Liver (tissue), 9 donors: ENCODE data around the gene AHI1. TPM values are rescaled to one million over a fixed set of nuclear protein-coding genes. Genes with fewer than 3 reads are reported as not detected.

Source experiments
- DNase-seq: peaks from one replicate; pipeline ENCODE4 v3.0.0-alpha.2; 2017; ENCODE audit warnings: low spot score
- H3K27ac ChIP-seq, 2 donors: one replicate each; pipeline ENCODE4 v1.7.0; 2013; ENCODE audit warnings: inconsistent platforms in 2 of 2, low read length in 2 of 2, control low read depth in 1 of 2, low read depth in 1 of 2, mild to moderate bottlenecking in 1 of 2
- H3K27me3 ChIP-seq, 4 donors: one replicate each; pipeline versions ENCODE4 v1.6.1 to v1.7.0; 2013; ENCODE audit warnings: low read length in 3 of 4, inconsistent platforms in 1 of 4, mild to moderate bottlenecking in 1 of 4, moderate library complexity in 1 of 4; ENCODE audit not compliant: control insufficient read depth in 4 of 4, insufficient read depth in 4 of 4
- H3K36me3 ChIP-seq, 4 donors: one replicate each; pipeline versions ENCODE4 v1.6.1 to v1.7.0; 2013; ENCODE audit warnings: low read length in 3 of 4, mild to moderate bottlenecking in 3 of 4, low read depth in 1 of 4, moderate library complexity in 1 of 4; ENCODE audit not compliant: control insufficient read depth in 4 of 4, insufficient read depth in 3 of 4
- H3K4me1 ChIP-seq, 4 donors: one replicate each; pipeline versions ENCODE4 v1.6.1 to v1.7.0; 2013; ENCODE audit warnings: low read length in 3 of 4, mild to moderate bottlenecking in 3 of 4, moderate library complexity in 1 of 4; ENCODE audit not compliant: control insufficient read depth in 4 of 4, insufficient read depth in 4 of 4
- H3K4me3 ChIP-seq, 3 donors: one replicate each; pipeline versions ENCODE4 v1.6.1 to v1.7.0; 2013; ENCODE audit warnings: low read length in 3 of 3, control low read depth in 1 of 3, low read depth in 1 of 3, mild to moderate bottlenecking in 1 of 3
- H3K9ac ChIP-seq, 2 donors: one replicate each; pipeline ENCODE4 v1.7.0; 2013; ENCODE audit warnings: low read length in 2 of 2, mild to moderate bottlenecking in 2 of 2, moderate library complexity in 2 of 2, control low read depth in 1 of 2, low read depth in 1 of 2
- H3K9me3 ChIP-seq, 4 donors: one replicate each; pipeline versions ENCODE4 v1.6.1 to v1.7.0; 2013; ENCODE audit warnings: low read length in 3 of 4; ENCODE audit not compliant: control insufficient read depth in 4 of 4
- ATF3 ChIP-seq: IDR thresholded peaks from 2 replicates; pipeline ENCODE4 v1.6.1; 2016; ENCODE audit warnings: antibody characterized with exemption
- CTCF ChIP-seq: fragments of 150-350 bp; IDR thresholded peaks from 2 replicates; pipeline ENCODE4 v1.5.1; 2017; ENCODE audit warnings: improper control_type of control experiment, low read depth, low read length; ENCODE audit not compliant: missing input control
- EGR1 ChIP-seq, 2 donors: IDR thresholded peaks; 2 replicates each; pipeline ENCODE4 v1.6.1; 2016 to 2018; ENCODE audit warnings: antibody characterized with exemption in 2 of 2, low read depth in 2 of 2
- FOXA1 ChIP-seq: IDR thresholded peaks from 2 replicates; pipeline ENCODE4 v1.6.1; 2016; ENCODE audit warnings: antibody characterized with exemption
- FOXA2 ChIP-seq: IDR thresholded peaks from 2 replicates; pipeline ENCODE4 v1.6.1; 2016; ENCODE audit warnings: antibody characterized with exemption
- GABPA ChIP-seq, 2 donors: IDR thresholded peaks in 1 of 2; conservative IDR thresholded peaks in 1 of 2; 2 replicates each; pipeline ENCODE4 v1.6.1; 2016; ENCODE audit warnings: antibody characterized with exemption in 2 of 2, mild to moderate bottlenecking in 1 of 2, moderate library complexity in 1 of 2
- HNF4A ChIP-seq, 2 donors: conservative IDR thresholded peaks; 2 replicates each; pipeline ENCODE4 v1.6.1; 2016; ENCODE audit warnings: antibody characterized with exemption in 2 of 2, mild to moderate bottlenecking in 2 of 2
- HNF4G ChIP-seq: IDR thresholded peaks from 2 replicates; pipeline ENCODE4 v1.6.1; 2016; ENCODE audit warnings: antibody characterized with exemption
- JUND ChIP-seq, 2 donors: IDR thresholded peaks; 2 replicates each; pipeline ENCODE4 v1.6.1; 2016; ENCODE audit warnings: antibody characterized with exemption in 2 of 2
- MAX ChIP-seq: IDR thresholded peaks from 2 replicates; pipeline ENCODE4 v1.6.1; 2016; ENCODE audit warnings: antibody characterized with exemption
- NR2F2 ChIP-seq: IDR thresholded peaks from 2 replicates; pipeline ENCODE4 v1.6.1; 2016; ENCODE audit warnings: antibody characterized with exemption
- RAD21 ChIP-seq, 2 donors: IDR thresholded peaks; 2 replicates each; pipeline ENCODE4 v1.6.1; 2016; ENCODE audit warnings: antibody characterized with exemption in 2 of 2, mild to moderate bottlenecking in 2 of 2
- RXRA ChIP-seq, 2 donors: IDR thresholded peaks; 2 replicates each; pipeline ENCODE4 v1.6.1; 2017 to 2018; ENCODE audit warnings: antibody characterized with exemption in 2 of 2, mild to moderate bottlenecking in 1 of 2
- SP1 ChIP-seq: IDR thresholded peaks from 2 replicates; pipeline ENCODE4 v1.6.1; 2018; ENCODE audit warnings: antibody characterized with exemption, mild to moderate bottlenecking
- TAF1 ChIP-seq: conservative IDR thresholded peaks from 2 replicates; pipeline ENCODE4 v1.6.1; 2016; ENCODE audit warnings: antibody characterized with exemption, mild to moderate bottlenecking
- YY1 ChIP-seq: IDR thresholded peaks from 2 replicates; pipeline ENCODE4 v1.6.1; 2016; ENCODE audit warnings: antibody characterized with exemption, mild to moderate bottlenecking
- WGBS: extraction: QIAGEN DNeasy Blood & Tissue Kit; methylation state at CpG from one replicate; pipeline ENCODE4 v1.1.7; 2013; 5-methylcytosine and 5-hydroxymethylcytosine counted together
- polyA plus RNA-seq, 2 donors: library from polyadenylated mRNA; stranded (reverse) in 1 of 2; unstranded in 1 of 2; fragments of 200-250 nt in 1 of 2; fragments of >200 nt in 1 of 2; fragmentation: Nextera tagmentation in 1 of 2; extraction: Ambion mirVana in 1 of 2; gene quantifications; one replicate each; pipeline versions ENCODE4 v1.2.1 to v1.2.3, GENCODE V29; 2013 to 2015
- total RNA-seq, 2 donors: library from RNA; depleted of rRNA; stranded (reverse); fragments of >200 nt; gene quantifications; one replicate each; pipeline ENCODE4 v1.2.3, GENCODE V29; 2014
- TF ChIP-seq, protein P1 (sequence below): IDR thresholded peaks from 2 replicates; pipeline ENCODE4 v1.6.1; 2016; ENCODE audit warnings: antibody characterized with exemption, mild to moderate bottlenecking
- TF ChIP-seq, protein P2 (sequence below): IDR thresholded peaks from 2 replicates; pipeline ENCODE4 v1.6.1; 2016; ENCODE audit warnings: antibody characterized with exemption
- donor health status: healthy.
- donor health status: healthy.
- donor health status: healthy.
- donor health status: healthy.
- donor health status: healthy.

The AHI1 gene
- total RNA-seq (10 to 100 TPM in 1 of 2 donors, 1 to 10 TPM in 1; 5.2 to 12.8 TPM), polyA plus RNA-seq (10 to 100 TPM in 1 of 2 donors, 1 to 10 TPM in 1; 2.0 to 14.4 TPM)

DNA sequence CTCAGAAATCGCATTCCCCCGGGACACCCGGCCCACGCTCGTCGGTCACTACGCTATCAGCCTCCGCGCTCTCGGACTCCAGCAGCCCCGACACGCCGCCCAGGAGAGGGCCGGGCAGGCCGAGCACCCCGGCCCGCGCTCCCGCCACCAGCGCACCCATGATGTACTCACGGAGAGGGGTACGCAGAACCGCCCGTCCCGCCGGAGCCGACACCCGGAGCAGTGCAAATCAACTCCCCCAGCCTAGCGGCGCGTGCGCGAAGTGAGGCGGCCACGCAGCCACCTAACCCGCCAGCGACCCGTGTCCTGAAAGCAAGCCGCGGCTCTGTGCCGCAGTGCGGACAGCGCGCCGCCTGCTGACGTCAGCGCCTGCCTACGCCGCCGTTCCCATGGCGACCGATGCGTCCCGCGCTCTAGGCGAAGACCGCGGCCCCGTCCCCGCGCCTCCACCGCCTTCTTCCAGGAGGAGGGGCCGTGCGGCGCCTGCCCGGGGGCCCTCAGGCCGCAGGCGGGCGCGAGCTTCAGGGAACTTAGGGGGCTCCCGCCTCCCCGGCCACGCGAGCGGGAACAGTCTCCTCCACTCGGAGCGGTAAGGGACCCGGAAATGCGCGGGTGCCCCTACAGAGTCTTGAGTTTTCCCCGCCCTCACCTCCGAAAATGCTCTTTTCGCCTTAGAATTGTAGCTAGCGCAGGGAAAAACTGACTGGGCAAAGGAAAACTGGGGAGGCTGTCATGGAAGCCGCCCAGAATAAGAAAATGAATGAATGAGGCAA is at the start of gene AHI1:
TSS of gene AHI1 (minus strand) at position 329 of the 773 bp plus-strand sequence. CDS start 5,503 bp downstream, outside the sequence.
- H3K9me3 ChIP-seq = no peaks in the 10 kb centered on the region
- peak within 1 kb of the TSS; percentile 98 for H3K9ac ChIP-seq
- WGBS = under 1% methylated on average over 85 of the region's 85 CpGs
- peak in 1 of 2 donors; percentile 10 for TF ChIP-seq JUND (IDR thresholded peaks at IDR 0.05)
- TF ChIP-seq RXRA (IDR thresholded peaks at IDR 0.05) = peak in 1 of 2 donors; percentile 46
- TF ChIP-seq YY1 = no peak
- TF ChIP-seq FOXA1 = no peak
- no peak for TF ChIP-seq TAF1
- TF ChIP-seq SP1 = no peak
- TF ChIP-seq, protein P1, sequence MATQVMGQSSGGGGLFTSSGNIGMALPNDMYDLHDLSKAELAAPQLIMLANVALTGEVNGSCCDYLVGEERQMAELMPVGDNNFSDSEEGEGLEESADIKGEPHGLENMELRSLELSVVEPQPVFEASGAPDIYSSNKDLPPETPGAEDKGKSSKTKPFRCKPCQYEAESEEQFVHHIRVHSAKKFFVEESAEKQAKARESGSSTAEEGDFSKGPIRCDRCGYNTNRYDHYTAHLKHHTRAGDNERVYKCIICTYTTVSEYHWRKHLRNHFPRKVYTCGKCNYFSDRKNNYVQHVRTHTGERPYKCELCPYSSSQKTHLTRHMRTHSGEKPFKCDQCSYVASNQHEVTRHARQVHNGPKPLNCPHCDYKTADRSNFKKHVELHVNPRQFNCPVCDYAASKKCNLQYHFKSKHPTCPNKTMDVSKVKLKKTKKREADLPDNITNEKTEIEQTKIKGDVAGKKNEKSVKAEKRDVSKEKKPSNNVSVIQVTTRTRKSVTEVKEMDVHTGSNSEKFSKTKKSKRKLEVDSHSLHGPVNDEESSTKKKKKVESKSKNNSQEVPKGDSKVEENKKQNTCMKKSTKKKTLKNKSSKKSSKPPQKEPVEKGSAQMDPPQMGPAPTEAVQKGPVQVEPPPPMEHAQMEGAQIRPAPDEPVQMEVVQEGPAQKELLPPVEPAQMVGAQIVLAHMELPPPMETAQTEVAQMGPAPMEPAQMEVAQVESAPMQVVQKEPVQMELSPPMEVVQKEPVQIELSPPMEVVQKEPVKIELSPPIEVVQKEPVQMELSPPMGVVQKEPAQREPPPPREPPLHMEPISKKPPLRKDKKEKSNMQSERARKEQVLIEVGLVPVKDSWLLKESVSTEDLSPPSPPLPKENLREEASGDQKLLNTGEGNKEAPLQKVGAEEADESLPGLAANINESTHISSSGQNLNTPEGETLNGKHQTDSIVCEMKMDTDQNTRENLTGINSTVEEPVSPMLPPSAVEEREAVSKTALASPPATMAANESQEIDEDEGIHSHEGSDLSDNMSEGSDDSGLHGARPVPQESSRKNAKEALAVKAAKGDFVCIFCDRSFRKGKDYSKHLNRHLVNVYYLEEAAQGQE = peak; percentile 82
- TF ChIP-seq MAX = peak; percentile 6
- TF ChIP-seq RAD21 (IDR thresholded peaks at IDR 0.05) = no peak
- peak in 1 of 2 donors; percentile 3 for TF ChIP-seq GABPA (IDR thresholded peaks at IDR 0.05 in 1 of 2, conservative IDR thresholded peaks at IDR 0.05 in 1 of 2)
- peak; percentile 20 for TF ChIP-seq CTCF
- no peak for TF ChIP-seq HNF4A (conservative IDR thresholded peaks at IDR 0.05)
- TF ChIP-seq EGR1 (IDR thresholded peaks at IDR 0.05; ENCODE audit: low read depth in 2 of 2) = peak in 1 of 2 donors; percentile 29
- TF ChIP-seq NR2F2 = no peak
- no peak for TF ChIP-seq HNF4G
- TF ChIP-seq FOXA2 = no peak
- TF ChIP-seq, protein P2, sequence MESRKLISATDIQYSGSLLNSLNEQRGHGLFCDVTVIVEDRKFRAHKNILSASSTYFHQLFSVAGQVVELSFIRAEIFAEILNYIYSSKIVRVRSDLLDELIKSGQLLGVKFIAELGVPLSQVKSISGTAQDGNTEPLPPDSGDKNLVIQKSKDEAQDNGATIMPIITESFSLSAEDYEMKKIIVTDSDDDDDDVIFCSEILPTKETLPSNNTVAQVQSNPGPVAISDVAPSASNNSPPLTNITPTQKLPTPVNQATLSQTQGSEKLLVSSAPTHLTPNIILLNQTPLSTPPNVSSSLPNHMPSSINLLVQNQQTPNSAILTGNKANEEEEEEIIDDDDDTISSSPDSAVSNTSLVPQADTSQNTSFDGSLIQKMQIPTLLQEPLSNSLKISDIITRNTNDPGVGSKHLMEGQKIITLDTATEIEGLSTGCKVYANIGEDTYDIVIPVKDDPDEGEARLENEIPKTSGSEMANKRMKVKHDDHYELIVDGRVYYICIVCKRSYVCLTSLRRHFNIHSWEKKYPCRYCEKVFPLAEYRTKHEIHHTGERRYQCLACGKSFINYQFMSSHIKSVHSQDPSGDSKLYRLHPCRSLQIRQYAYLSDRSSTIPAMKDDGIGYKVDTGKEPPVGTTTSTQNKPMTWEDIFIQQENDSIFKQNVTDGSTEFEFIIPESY = no peak
- TF ChIP-seq ATF3 = no peak
- H3K4me3 ChIP-seq = peak within 1 kb of the TSS; percentile 70 to 98 (median 92)
- H3K36me3 ChIP-seq = no peaks in the 10 kb centered on the region
- peak within 1 kb of the TSS; percentile 94 to 99 for H3K27ac ChIP-seq
- no peaks in the 10 kb centered on the region for H3K27me3 ChIP-seq
- peak; percentile 91 for DNase-seq
- H3K4me1 ChIP-seq = peaks cover 0 to 3% (median 2%) of the 10 kb centered on the region in 4 donors
